Muscle of leg (tissue), 11 donors: ENCODE results near the gene QSOX2. TPM values are rescaled to one million over a fixed set of nuclear protein-coding genes. Genes with fewer than 3 reads are reported as not detected.

Experiments used
- DNase-seq: peaks from one replicate; pipeline ENCODE4 v3.0.0; 2013
- H3K27ac ChIP-seq: one replicate; pipeline ENCODE4 v1.5.1; 2013; ENCODE audit warnings: mild to moderate bottlenecking, low read length, control low read depth
- H3K27me3 ChIP-seq: one replicate; pipeline ENCODE4 v1.6.1; 2013; ENCODE audit warnings: low read length; ENCODE audit not compliant: control insufficient read depth, insufficient read depth
- H3K36me3 ChIP-seq: one replicate; pipeline ENCODE4 v1.6.1; 2013; ENCODE audit warnings: low read length; ENCODE audit not compliant: control insufficient read depth, insufficient read depth
- H3K4me1 ChIP-seq: one replicate; pipeline ENCODE4 v1.6.1; 2013; ENCODE audit warnings: low read length; ENCODE audit not compliant: control insufficient read depth, insufficient read depth
- H3K4me3 ChIP-seq: one replicate; pipeline ENCODE4 v1.5.1; 2013; ENCODE audit warnings: low read length, control low read depth
- H3K9me3 ChIP-seq: replicated peaks from 2 replicates; pipeline ENCODE4 v1.6.1; 2013; ENCODE audit warnings: low read depth, low read length; ENCODE audit not compliant: control insufficient read depth
- WGBS: methylation state at CpG from one replicate; pipeline ENCODE4 v1.1.5; 2013; ENCODE audit warnings: missing lambda C conversion rate; ENCODE audit not compliant: insufficient coverage; 5-methylcytosine and 5-hydroxymethylcytosine counted together
- polyA plus RNA-seq, 8 donors: library from polyadenylated mRNA; unstranded; fragments of 120-200 nt; gene quantifications; one replicate each; pipeline versions ENCODE4 v1.2.1 to v1.2.3, GENCODE V29; 2013; ENCODE audit warnings: inconsistent platforms in 1 of 8, low replicate concordance in 1 of 8; ENCODE audit not compliant: insufficient read length in 8 of 8, insufficient read depth in 1 of 8
- total RNA-seq: library from RNA; stranded (reverse); fragments of 120-200 nt; gene quantifications from one replicate; pipeline ENCODE4 v1.2.4, GENCODE V29; 2013

QSOX2 gene
- total and polyA plus RNA-seq, 9 donors = 4.1 to 11.8 (median 8.5) TPM

DNA sequence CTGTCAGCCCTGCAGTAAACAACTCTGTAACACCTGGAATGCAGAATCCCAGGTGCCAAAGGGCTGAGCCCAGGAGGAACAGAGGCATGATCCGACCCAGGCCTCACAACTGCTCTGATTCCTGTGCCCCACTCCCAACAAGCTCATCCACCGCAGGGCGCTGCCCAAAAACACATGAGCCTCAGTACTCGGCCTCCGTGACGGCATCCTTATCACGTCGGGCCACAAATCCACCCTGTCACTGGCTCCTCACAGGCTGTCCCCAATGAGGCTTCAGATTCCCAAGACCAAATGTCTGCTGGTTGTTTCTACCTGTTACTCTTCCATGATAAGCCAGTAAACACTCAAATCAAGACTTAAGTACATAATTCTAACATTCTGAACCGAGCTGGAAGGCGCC, 15.2 kb downstream of the QSOX2 start:
- 79% methylated on average over 10 of the region's 10 CpGs for WGBS
- Histone ChIP-seq H3K27ac (no peak overlapping the region), H3K27me3 (no peaks in the 10 kb centered on the region), H3K4me1 (peaks cover 4% of the 10 kb centered on the region), H3K9me3 (no peaks in the 10 kb centered on the region), H3K4me3 (no peak overlapping the region), H3K36me3 (peaks cover 22% of the 10 kb centered on the region)
- no peak for DNase-seq

DNA sequence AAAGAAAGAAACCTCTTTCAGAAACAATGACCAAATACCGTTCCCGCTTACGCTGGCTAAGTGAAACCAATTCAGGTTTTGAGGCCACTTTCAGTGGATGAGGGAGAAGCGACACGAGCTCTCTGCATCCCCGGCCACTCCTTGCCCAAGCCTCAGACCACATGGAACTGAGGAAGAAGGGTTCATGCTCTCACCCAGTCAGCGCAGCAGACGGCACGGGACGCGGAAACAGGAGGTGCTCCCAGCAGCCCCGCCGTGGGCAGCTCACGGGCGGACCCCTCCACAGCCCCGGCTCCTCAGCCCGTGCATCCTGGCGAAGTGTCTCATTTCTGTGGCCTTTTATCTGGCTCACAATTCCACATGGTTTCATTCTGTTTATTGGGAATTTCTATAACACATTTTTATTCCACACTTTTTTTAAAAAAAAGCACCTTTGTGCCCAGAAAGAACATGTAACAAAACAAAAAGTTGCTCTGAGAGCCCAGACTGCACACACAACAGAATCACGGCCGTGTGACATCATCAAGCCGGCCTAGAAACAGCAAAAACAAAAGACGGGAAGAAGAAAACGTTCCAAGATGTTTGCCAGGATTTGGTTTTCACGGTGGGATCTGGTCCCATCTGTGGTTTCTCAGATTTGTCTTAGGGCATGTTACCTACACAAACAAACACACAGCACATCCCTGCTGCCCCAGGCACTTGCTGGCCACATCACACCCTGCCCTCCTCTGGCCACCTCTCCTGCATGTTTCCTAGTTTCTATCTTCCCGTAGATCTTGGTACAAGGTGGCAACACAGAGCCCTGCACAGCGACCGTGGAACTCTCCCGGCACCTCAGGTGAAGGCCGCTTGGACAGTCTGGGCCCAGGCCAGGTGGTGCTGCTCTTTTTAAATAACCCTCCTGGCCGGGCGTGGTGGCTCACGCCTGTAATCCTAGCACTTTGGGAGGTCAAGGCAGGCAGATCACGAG, 16.2 kb downstream of the QSOX2 start:
- H3K27me3 ChIP-seq = no peaks in the 10 kb centered on the region
- no peaks in the 10 kb centered on the region for H3K9me3 ChIP-seq
- H3K4me1 ChIP-seq = peaks cover 4% of the 10 kb centered on the region
- 78% methylated on average over 26 of the region's 33 CpGs for WGBS
- H3K4me3 ChIP-seq = no peak overlapping the region
- H3K27ac ChIP-seq = no peak overlapping the region
- DNase-seq = no peak
- H3K36me3 ChIP-seq = peaks cover 22% of the 10 kb centered on the region

DNA sequence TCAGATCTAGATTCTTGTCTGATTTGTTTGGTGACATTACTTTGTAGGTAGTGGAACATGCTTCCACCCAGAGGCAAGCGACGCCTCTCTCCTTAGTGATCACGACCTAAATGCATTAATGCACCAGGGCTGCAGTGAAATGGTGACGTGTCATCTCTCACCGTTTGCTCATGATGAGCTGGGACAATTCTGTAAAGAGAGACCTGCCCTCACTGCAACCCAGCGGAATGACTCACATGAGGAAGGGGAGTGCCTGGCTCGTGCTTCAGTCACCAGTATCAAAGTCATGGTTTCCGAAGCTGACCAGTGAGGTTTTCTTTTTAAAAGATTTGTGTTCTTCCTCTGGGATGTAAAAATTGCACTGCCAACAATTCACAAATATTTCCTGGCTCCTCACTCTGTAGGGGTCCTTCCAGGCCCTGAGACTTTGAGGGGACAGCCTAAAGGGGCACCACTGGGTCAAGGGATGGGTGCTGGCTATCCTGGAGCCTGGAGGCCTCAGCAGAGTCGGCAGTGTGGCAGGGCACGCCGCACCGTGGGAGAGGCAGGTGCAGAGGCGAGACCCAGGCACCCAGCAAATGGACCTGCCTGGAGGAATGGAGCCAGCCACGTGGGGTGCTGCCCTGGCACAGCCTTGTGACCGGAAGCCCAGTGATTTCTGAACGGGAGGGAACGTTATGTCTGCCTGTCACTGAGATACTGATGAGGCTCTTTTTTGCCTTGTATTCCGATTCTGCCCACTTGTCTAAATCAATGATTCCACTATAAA, 17.3 kb downstream of the QSOX2 start:
- DNase-seq = no peak
- Histone ChIP-seq H3K4me1 (peaks cover 4% of the 10 kb centered on the region), H3K9me3 (no peaks in the 10 kb centered on the region), H3K36me3 (peaks cover 27% of the 10 kb centered on the region), H3K27ac (no peak overlapping the region), H3K27me3 (no peaks in the 10 kb centered on the region), H3K4me3 (no peak overlapping the region)
- 88% methylated on average over 13 of the region's 18 CpGs for WGBS

DNA sequence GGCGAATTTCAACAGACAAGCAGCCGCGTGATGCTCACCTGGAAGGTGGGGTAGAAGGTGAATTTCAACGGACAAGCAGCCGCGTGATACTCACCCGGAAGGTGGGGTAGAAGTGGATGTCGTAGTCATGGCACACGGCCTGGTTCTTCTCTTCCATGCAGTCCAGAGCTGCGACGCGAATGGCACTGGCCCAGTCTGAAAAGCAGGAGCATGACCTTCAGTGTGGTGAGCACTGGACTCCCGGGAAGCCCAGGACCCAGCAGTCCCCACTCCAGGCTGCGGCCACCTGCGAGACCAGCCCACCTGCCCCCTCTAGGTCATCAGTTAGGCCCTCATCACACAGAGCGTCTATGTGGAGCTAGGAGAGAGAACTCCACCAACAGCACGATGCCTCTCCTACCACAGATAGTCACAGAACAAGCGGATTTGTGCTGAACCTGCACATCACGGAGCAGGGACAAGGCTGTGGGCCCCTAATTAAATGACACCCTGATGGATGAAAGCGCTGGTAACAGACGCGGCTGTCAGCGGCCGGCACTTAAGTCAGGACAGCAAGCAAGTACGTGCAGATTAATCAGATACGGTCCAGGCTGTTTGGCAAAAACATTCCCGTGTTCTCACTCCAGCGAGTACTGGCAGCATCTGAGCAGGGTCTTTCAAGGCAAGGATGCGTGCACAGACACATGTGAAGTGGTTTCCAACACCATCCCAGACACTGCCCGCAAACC, 18.8 kb downstream of the QSOX2 start:
- Histone ChIP-seq H3K4me3 (no peak overlapping the region), H3K27me3 (no peaks in the 10 kb centered on the region), H3K4me1 (no peaks in the 10 kb centered on the region), H3K36me3 (peaks cover 38% of the 10 kb centered on the region), H3K9me3 (no peaks in the 10 kb centered on the region), H3K27ac (no peak overlapping the region)
- DNase-seq = no peak
- WGBS = 93% methylated on average over 22 of the region's 30 CpGs

DNA sequence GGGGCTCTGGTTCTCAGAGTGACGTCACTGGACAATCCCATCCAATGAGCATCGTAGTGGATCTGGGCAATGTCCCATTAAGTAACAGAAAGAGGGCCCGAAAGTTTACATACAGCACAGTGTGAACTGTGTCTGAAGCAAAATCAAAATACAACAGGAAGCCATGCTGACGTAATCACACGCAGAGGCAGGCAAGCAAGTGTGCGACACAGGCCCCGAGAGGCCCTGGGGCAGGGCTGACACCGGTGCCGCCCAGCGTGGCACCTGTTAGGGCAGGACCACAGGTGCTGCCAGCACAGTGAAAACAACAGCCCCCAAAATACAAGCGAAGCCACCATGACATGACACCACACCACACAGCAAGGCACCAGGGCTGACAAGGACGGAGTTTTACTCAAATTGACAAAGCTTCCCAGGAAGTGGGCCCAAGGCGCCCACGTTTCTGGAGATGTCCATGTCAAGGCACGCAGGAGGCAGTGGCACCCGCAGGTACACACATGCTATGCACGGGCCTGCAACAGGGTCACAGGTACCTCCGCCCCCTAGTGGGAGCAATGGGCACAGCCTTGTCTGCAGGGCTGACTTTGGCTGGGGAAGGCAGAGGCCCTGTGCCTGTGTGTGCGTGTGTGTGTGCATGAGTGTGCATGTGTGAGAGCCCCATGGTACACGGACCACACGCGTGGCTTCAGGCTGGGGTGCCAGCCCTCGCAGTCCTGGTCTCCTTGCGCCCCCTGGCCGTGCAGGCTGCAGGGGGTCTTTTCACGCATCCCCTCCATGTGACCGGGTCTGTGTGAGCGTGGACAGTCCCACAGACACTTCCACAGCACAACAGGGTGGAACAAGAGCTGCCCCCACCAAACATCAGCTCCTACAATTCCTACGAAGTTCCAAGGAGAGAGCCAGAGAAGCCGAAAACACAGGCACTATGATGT, 19.6 kb downstream of the QSOX2 start:
- H3K27ac ChIP-seq = no peak overlapping the region
- H3K9me3 ChIP-seq = no peaks in the 10 kb centered on the region
- no peaks in the 10 kb centered on the region for H3K27me3 ChIP-seq
- no peaks in the 10 kb centered on the region for H3K4me1 ChIP-seq
- H3K36me3 ChIP-seq = peaks cover 32% of the 10 kb centered on the region
- H3K4me3 ChIP-seq = no peak overlapping the region
- peak; percentile 39 for DNase-seq
- 75% methylated on average over 28 of the region's 30 CpGs for WGBS

DNA sequence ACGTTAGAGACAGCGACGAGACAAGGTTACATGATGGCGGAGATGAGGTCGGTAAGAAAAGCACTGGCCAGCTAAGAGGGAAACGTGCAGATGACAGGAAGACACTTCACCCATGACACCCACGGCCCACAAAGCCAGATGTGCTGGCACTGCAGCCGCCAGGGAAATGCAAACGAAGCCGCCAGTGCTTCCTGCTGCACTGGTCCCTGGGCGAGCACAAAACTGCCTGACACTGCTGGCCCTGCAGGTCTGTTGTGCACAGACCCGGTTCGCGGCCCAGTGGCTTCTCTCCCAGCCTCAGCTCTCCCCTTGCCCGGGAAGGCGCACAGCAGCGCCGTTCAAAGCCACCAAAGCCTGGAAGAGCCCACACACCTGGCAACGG, 20.3 kb downstream of the QSOX2 start:
- peaks cover 30% of the 10 kb centered on the region for H3K36me3 ChIP-seq
- no peaks in the 10 kb centered on the region for H3K4me1 ChIP-seq
- 84% methylated on average over 19 of the region's 19 CpGs for WGBS
- H3K9me3 ChIP-seq = no peaks in the 10 kb centered on the region
- DNase-seq = no peak
- no peak overlapping the region for H3K4me3 ChIP-seq
- H3K27ac ChIP-seq = no peak overlapping the region
- H3K27me3 ChIP-seq = no peaks in the 10 kb centered on the region

- H3K36me3 ChIP-seq = peaks cover 30% of the 10 kb centered on the region
- DNase-seq = no peak
- 91% methylated on average over 24 of the region's 30 CpGs for WGBS
- no peak overlapping the region for H3K27ac ChIP-seq
- no peaks in the 10 kb centered on the region for H3K4me1 ChIP-seq
- no peaks in the 10 kb centered on the region for H3K9me3 ChIP-seq
- H3K4me3 ChIP-seq = no peak overlapping the region
- H3K27me3 ChIP-seq = no peaks in the 10 kb centered on the region
These were observed 21.6 kb downstream of the QSOX2 start for GRCh38 chr9:136223871-136224640.

DNA sequence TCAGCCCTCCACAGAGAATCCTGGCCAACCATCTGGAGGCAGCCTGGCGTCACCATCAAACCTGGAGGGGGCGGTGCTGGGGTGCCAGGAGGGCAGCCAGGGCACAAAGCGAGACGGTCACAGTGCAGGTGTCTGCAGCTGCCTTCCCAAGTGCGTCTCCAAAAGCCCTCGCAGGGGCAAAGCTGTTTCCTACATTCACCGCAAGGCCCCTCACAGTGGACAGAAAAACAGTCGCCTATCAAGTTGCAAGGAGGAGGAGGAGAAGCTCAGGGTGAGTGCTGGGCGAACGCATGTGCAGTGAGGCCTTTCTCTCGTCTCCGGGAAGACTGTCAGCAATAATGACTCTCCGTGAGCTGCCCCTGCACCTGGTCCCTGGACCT, 22.7 kb downstream of the QSOX2 start:
- 83% methylated on average over 12 of the region's 13 CpGs for WGBS
- DNase-seq = no peak
- H3K27me3 ChIP-seq = no peaks in the 10 kb centered on the region
- no peak overlapping the region for H3K27ac ChIP-seq
- H3K9me3 ChIP-seq = no peaks in the 10 kb centered on the region
- H3K36me3 ChIP-seq = peaks cover 40% of the 10 kb centered on the region
- no peak overlapping the region for H3K4me3 ChIP-seq
- no peaks in the 10 kb centered on the region for H3K4me1 ChIP-seq
